ENCODE measurements around the gene LRMDA.

- peak in 4 of 5 experiments; percentile 8 to 38 (median 32) for TF ChIP-seq CTCF (IDR thresholded peaks at IDR 0.05)
- no peak for TF ChIP-seq POLR2A (IDR thresholded peaks at IDR 0.05)
Observed at GRCh38 chr10:76086761-76087639, 655.6 kb downstream of the LRMDA start.

All from tibial nerve (tissue), 3 donors.